OCI-LY3 (cell line): ENCODE results near the gene INTS15.
A peak's percentile ranks its signal among the peaks of the same experiment; 100 is the strongest.

Experiments
- H2AFZ ChIP-seq: fragments of 200-600, 300-600 bp; shearing (Covaris generic); 2 replicates; pipeline ENCODE4 v1.6.0; 2014; ENCODE audit warnings: antibody characterized with exemption, low read depth, low read length
- H3K27ac ChIP-seq: fragments of 200-600, 300-600 bp; sonication (generic); 2 replicates; pipeline ENCODE4 v1.5.1; 2014; ENCODE audit warnings: mild to moderate bottlenecking, low read length, moderate library complexity, mixed read lengths
- H3K27me3 ChIP-seq: fragments of 200-600, 300-600 bp; sonication (generic); 2 replicates; pipeline ENCODE4 v1.6.1; 2014; ENCODE audit warnings: low read depth, low read length, mixed read lengths
- H3K36me3 ChIP-seq: fragments of 200-600, 300-600 bp; sonication (generic); replicated peaks from 2 replicates; pipeline ENCODE3; 2014; ENCODE audit warnings: low read depth, low read length, mixed read lengths
- H3K4me1 ChIP-seq: fragments of 300-600, 200-600 bp; sonication (generic); 2 replicates; pipeline ENCODE4 v1.6.1; 2014; ENCODE audit warnings: low read length, mixed read lengths
- H3K4me2 ChIP-seq: fragments of 200-600, 300-600 bp; sonication (generic); 2 replicates; pipeline ENCODE4 v1.6.1; 2014; ENCODE audit warnings: low read length, mixed read lengths
- H3K4me3 ChIP-seq: fragments of 300-600, 200-600 bp; sonication (generic); 2 replicates; pipeline ENCODE4 v1.5.1; 2014; ENCODE audit warnings: antibody characterized with exemption, mild to moderate bottlenecking, low read length, moderate library complexity
- H3K79me2 ChIP-seq: fragments of 300-600, 200-600 bp; shearing (Covaris generic); 2 replicates; pipeline ENCODE4 v1.6.1; 2014; ENCODE audit warnings: mild to moderate bottlenecking, low read length, mixed read lengths
- H3K9ac ChIP-seq: fragments of 300-600, 200-600 bp; shearing (Covaris generic); 2 replicates; pipeline ENCODE4 v1.6.0; 2014; ENCODE audit warnings: mild to moderate bottlenecking, low read length, moderate library complexity
- H3K9me3 ChIP-seq: fragments of 200-600, 300-600 bp; shearing (Covaris generic); 2 replicates; pipeline ENCODE4 v1.6.1; 2014; ENCODE audit warnings: low read length, mixed read lengths; ENCODE audit not compliant: insufficient read depth
- H4K20me1 ChIP-seq: fragments of 200-600, 300-600 bp; sonication (generic); 2 replicates; pipeline ENCODE4 v1.6.1; 2016; ENCODE audit warnings: low read length, mixed read lengths; ENCODE audit not compliant: insufficient read depth
- CTCF ChIP-seq: fragments of 200-600, 300-600 bp; sonication (generic); IDR thresholded peaks from 2 replicates; pipeline ENCODE4 v1.5.1; 2014; ENCODE audit warnings: antibody characterized with exemption, low read length, low read depth
- EZH2phosphoT487 ChIP-seq: fragments of 200-600 bp; shearing (Covaris generic); IDR thresholded peaks from 2 replicates; pipeline ENCODE4 v1.6.1; 2018; ENCODE audit warnings: antibody characterized with exemption, mixed run types, low read depth

Gene INTS15

GRCh38 chr7:6615723-6616555, 26.1 kb downstream of the INTS15 start:
- Histone ChIP-seq H2AFZ (no peak overlapping the region), H3K4me2 (peak overlapping the region; percentile 54), H4K20me1 (no peaks in the 10 kb centered on the region), H3K27ac (no peak overlapping the region), H3K79me2 (no peaks in the 10 kb centered on the region), H3K27me3 (no peaks in the 10 kb centered on the region), H3K36me3 (no peaks in the 10 kb centered on the region), H3K9ac (no peak overlapping the region), H3K9me3 (no peaks in the 10 kb centered on the region), H3K4me3 (peak overlapping the region; percentile 56), H3K4me1 (peaks cover 13% of the 10 kb centered on the region)
- TF ChIP-seq EZH2phosphoT487 (no peak), CTCF (no peak)

GRCh38 chr7:6616854-6617643, 27.2 kb downstream of the INTS15 start:
- no peaks in the 10 kb centered on the region for H3K79me2 ChIP-seq
- H3K9ac ChIP-seq = no peak overlapping the region
- H3K4me2 ChIP-seq = no peak overlapping the region
- H3K27ac ChIP-seq = no peak overlapping the region
- H2AFZ ChIP-seq = no peak overlapping the region
- H3K36me3 ChIP-seq = no peaks in the 10 kb centered on the region
- peaks cover 18% of the 10 kb centered on the region for H3K4me1 ChIP-seq
- H3K27me3 ChIP-seq = no peaks in the 10 kb centered on the region
- H3K4me3 ChIP-seq = no peak overlapping the region
- H3K9me3 ChIP-seq = no peaks in the 10 kb centered on the region
- no peaks in the 10 kb centered on the region for H4K20me1 ChIP-seq
- TF ChIP-seq EZH2phosphoT487 (no peak), CTCF (no peak)

GRCh38 chr7:6618621-6619020, 28.8 kb downstream of the INTS15 start:
- Histone ChIP-seq H2AFZ (no peak overlapping the region), H3K4me3 (no peak overlapping the region), H3K36me3 (no peaks in the 10 kb centered on the region), H3K4me1 (peaks cover 19% of the 10 kb centered on the region), H3K27me3 (no peaks in the 10 kb centered on the region), H3K27ac (no peak overlapping the region), H3K4me2 (no peak overlapping the region), H3K9ac (no peak overlapping the region), H3K9me3 (no peaks in the 10 kb centered on the region), H4K20me1 (no peaks in the 10 kb centered on the region), H3K79me2 (no peaks in the 10 kb centered on the region)
- TF ChIP-seq CTCF = no peak
- TF ChIP-seq EZH2phosphoT487 = no peak

- Histone ChIP-seq H3K9ac (no peak overlapping the region), H3K36me3 (no peaks in the 10 kb centered on the region), H3K27me3 (no peaks in the 10 kb centered on the region), H3K4me3 (no peak overlapping the region), H3K79me2 (no peaks in the 10 kb centered on the region), H3K4me1 (peaks cover 26% of the 10 kb centered on the region), H3K27ac (no peak overlapping the region), H3K9me3 (no peaks in the 10 kb centered on the region), H2AFZ (no peak overlapping the region), H3K4me2 (peak overlapping the region; percentile 28; the same call in 1 of the 2 replicates), H4K20me1 (no peaks in the 10 kb centered on the region)
- TF ChIP-seq CTCF = no peak
- TF ChIP-seq EZH2phosphoT487 = no peak
Observed at GRCh38 chr7:6619961-6620360, 30.1 kb downstream of the INTS15 start.
